ENCODE results near the gene MPP2.

The MPP2 gene

DNA sequence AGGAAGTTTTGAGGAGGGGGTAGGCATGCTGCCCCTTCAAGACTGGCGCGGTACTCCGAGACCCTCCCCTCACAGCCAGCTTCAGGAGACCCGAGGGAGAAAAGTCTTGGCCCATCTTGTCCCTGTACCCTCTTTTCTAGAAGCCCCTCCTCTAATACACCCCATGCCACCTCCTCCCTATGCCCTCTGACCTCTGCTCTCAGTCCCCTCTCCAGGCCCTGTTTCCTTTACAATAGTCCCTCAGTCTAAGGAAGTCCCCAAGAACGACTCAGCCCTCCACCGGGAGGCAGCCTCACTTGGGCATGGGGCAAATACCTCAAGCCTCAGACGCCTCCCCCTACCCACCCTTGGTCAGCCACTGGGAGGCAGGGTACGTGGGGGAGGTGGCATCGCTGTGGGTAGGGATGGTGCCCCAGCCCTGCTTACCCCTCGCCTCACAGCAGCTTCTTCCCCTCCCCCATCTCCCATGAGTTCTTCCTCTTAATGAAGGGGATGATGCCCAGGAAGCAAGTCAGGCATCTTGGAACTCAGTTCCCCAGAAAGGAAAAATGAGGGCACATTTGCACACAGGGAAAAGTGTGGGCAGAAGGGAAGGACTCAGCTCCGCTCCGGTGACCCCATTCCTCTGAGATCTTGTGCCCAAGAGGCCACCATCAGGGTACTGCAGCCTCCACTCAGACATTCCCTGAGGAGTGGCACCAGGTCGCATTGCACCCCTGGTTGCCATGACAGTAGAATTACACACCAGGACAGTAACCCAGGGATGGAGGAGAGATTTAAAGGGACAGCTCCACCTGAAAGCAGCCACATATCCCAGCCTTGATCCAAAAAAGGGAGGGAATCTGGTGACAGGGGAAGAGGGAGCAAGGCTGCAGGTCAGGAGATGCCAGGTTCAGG, 6.2 kb downstream of the MPP2 start:
- no peaks in the 10 kb centered on the region for H3K27me3 ChIP-seq (ENCODE audit: low read length)
- no peak overlapping the region for H3K9ac ChIP-seq (ENCODE audit: low read length)

GRCh38 chr17:43900183-43900857, 7.0 kb downstream of the MPP2 start:
- Histone ChIP-seq H2AFZ (ENCODE audit: low read depth, low read length, severe bottlenecking) (no peak overlapping the region), H3K79me2 (ENCODE audit: insufficient read depth, low read length) (no peaks in the 10 kb centered on the region), H3K4me2 (ENCODE audit: low read depth, low read length, poor library complexity, severe bottlenecking) (no peak overlapping the region), H3K9me3 (ENCODE audit: insufficient read depth, low read length) (no peaks in the 10 kb centered on the region), H3K36me3 (ENCODE audit: low read length) (no peaks in the 10 kb centered on the region), H3K27me3 (ENCODE audit: low read length) (no peaks in the 10 kb centered on the region), H4K20me1 (ENCODE audit: low read depth, low read length) (no peaks in the 10 kb centered on the region), H3K4me3 (ENCODE audit: insufficient read depth, low read length, poor library complexity, severe bottlenecking) (no peak overlapping the region), H3F3A (ENCODE audit: insufficient read depth) (no peaks in the 10 kb centered on the region), H3K9ac (ENCODE audit: low read length) (no peak overlapping the region), H3K27ac (ENCODE audit: low read depth, low read length) (no peak overlapping the region), H3K9me2 (replicated peaks; ENCODE audit: insufficient read depth, low read length) (no peaks in the 10 kb centered on the region)
- TF ChIP-seq EZH2phosphoT487 (conservative IDR thresholded peaks at IDR 0.05; ENCODE audit: low read length) = no peak
- TF ChIP-seq, protein P1, sequence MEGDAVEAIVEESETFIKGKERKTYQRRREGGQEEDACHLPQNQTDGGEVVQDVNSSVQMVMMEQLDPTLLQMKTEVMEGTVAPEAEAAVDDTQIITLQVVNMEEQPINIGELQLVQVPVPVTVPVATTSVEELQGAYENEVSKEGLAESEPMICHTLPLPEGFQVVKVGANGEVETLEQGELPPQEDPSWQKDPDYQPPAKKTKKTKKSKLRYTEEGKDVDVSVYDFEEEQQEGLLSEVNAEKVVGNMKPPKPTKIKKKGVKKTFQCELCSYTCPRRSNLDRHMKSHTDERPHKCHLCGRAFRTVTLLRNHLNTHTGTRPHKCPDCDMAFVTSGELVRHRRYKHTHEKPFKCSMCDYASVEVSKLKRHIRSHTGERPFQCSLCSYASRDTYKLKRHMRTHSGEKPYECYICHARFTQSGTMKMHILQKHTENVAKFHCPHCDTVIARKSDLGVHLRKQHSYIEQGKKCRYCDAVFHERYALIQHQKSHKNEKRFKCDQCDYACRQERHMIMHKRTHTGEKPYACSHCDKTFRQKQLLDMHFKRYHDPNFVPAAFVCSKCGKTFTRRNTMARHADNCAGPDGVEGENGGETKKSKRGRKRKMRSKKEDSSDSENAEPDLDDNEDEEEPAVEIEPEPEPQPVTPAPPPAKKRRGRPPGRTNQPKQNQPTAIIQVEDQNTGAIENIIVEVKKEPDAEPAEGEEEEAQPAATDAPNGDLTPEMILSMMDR (IDR thresholded peaks at IDR 0.05; ENCODE audit: insufficient read depth, low read length, poor library complexity, severe bottlenecking) = no peak

More for the DNA sequence above, 6.2 kb downstream of the MPP2 start:
- H3K4me3 ChIP-seq (ENCODE audit: insufficient read depth, low read length, poor library complexity, severe bottlenecking) = no peak overlapping the region
- TF ChIP-seq, protein P1 (IDR thresholded peaks at IDR 0.05; ENCODE audit: insufficient read depth, low read length, poor library complexity, severe bottlenecking) = no peak
- TF ChIP-seq EZH2phosphoT487 (conservative IDR thresholded peaks at IDR 0.05; ENCODE audit: low read length) = no peak
- H3K79me2 ChIP-seq (ENCODE audit: insufficient read depth, low read length) = no peaks in the 10 kb centered on the region
- H3K36me3 ChIP-seq (ENCODE audit: low read length) = no peaks in the 10 kb centered on the region
- no peaks in the 10 kb centered on the region for H3K9me3 ChIP-seq (ENCODE audit: insufficient read depth, low read length)
- H3K4me2 ChIP-seq (ENCODE audit: low read depth, low read length, poor library complexity, severe bottlenecking) = no peak overlapping the region
- no peaks in the 10 kb centered on the region for H3F3A ChIP-seq (ENCODE audit: insufficient read depth)
- H3K9me2 ChIP-seq (replicated peaks; ENCODE audit: insufficient read depth, low read length) = no peaks in the 10 kb centered on the region
- no peaks in the 10 kb centered on the region for H4K20me1 ChIP-seq (ENCODE audit: low read depth, low read length)
- H3K27ac ChIP-seq (ENCODE audit: low read depth, low read length) = no peak overlapping the region
- no peak overlapping the region for H2AFZ ChIP-seq (ENCODE audit: low read depth, low read length, severe bottlenecking)

DNA sequence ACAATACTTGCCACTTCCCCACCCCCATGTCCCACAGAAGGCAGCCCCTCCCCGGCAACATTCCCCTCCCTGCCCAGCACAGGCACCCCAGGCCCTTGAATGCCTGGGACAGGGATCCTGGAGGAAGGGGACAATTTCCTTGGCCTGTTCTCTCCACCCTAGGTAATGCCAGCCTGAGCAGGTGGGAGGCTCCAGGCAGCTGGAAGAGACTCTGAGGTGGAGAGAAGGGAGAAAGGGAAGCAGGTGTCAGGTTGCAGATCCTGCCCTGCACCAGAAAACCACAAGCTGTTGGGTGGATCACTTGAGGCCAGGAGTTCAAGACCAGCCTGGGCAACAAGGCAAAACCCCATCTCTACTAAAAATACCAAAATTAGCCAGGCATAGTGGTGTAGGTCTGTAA, 8.9 kb downstream of the MPP2 start:
- Histone ChIP-seq H3K79me2 (ENCODE audit: insufficient read depth, low read length) (no peaks in the 10 kb centered on the region), H3K9ac (ENCODE audit: low read length) (no peak overlapping the region), H3K36me3 (ENCODE audit: low read length) (no peaks in the 10 kb centered on the region), H4K20me1 (ENCODE audit: low read depth, low read length) (no peaks in the 10 kb centered on the region), H3K27me3 (ENCODE audit: low read length) (no peaks in the 10 kb centered on the region), H3K4me3 (ENCODE audit: insufficient read depth, low read length, poor library complexity, severe bottlenecking) (no peak overlapping the region), H3F3A (ENCODE audit: insufficient read depth) (no peaks in the 10 kb centered on the region), H2AFZ (ENCODE audit: low read depth, low read length, severe bottlenecking) (no peak overlapping the region), H3K4me2 (ENCODE audit: low read depth, low read length, poor library complexity, severe bottlenecking) (no peak overlapping the region), H3K9me2 (replicated peaks; ENCODE audit: insufficient read depth, low read length) (no peaks in the 10 kb centered on the region), H3K9me3 (ENCODE audit: insufficient read depth, low read length) (no peaks in the 10 kb centered on the region), H3K27ac (ENCODE audit: low read depth, low read length) (no peak overlapping the region)
- TF ChIP-seq, protein P1 (IDR thresholded peaks at IDR 0.05; ENCODE audit: insufficient read depth, low read length, poor library complexity, severe bottlenecking) = no peak
- TF ChIP-seq EZH2phosphoT487 (conservative IDR thresholded peaks at IDR 0.05; ENCODE audit: low read length) = no peak
